ENCODE measurements around the gene YY1. TPM values are rescaled to one million over a fixed set of nuclear protein-coding genes. Genes with fewer than 3 reads are reported as not detected.
"Not testable (repeated sequence)": the region's sequence is repeated elsewhere in the genome, so short reads cannot be mapped to it uniquely, and the experiment has no call there.

The YY1 gene
- total RNA-seq, 1 donor from 2014 or later, result 70.0 TPM

DNA sequence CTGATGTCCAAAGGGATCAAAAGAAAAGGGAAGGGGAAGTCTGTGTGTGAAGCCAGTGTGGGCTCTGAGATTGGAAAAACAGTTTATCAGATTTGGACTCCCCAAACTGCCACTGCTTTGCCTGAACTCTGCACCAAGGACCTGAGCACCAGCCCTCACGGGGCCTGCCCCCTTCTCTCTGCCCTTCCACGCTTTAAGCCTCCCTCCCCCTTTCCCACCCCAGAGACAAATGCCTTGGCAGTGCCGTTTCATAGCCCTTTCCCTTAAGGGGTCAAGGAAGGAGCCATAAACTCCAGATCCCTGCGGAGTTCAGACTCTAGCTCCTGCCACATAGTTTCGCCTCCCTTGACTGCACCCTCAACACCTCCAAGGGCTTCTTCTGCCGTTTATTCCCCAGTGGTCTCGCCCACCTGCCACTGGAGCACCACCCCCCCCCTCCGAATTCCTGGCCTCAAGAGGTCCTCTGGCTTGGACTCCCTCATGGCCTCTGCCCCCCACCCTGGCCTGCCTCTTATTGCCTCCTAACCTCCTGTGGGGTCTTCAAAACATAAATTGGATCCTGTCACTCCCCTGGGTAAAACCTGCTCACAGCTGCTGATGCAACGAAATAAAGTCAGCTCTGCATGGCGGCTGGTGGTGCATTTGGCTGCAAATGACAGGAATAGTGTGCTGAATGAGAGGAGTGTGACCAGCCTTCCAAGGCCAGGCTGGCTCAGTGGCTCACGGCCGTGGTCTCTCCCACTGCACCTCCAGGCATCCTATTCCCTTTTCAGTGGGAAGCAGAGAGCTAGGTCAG, 48.5 kb downstream of the YY1 start:
- no peak overlapping the region for H3K27ac Mint-ChIP-seq (ENCODE audit: unreplicated experiment)
- TF ChIP-seq, protein P1, sequence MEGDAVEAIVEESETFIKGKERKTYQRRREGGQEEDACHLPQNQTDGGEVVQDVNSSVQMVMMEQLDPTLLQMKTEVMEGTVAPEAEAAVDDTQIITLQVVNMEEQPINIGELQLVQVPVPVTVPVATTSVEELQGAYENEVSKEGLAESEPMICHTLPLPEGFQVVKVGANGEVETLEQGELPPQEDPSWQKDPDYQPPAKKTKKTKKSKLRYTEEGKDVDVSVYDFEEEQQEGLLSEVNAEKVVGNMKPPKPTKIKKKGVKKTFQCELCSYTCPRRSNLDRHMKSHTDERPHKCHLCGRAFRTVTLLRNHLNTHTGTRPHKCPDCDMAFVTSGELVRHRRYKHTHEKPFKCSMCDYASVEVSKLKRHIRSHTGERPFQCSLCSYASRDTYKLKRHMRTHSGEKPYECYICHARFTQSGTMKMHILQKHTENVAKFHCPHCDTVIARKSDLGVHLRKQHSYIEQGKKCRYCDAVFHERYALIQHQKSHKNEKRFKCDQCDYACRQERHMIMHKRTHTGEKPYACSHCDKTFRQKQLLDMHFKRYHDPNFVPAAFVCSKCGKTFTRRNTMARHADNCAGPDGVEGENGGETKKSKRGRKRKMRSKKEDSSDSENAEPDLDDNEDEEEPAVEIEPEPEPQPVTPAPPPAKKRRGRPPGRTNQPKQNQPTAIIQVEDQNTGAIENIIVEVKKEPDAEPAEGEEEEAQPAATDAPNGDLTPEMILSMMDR (IDR thresholded peaks at IDR 0.05), result no peak
- H3K4me1 Mint-ChIP-seq (ENCODE audit: low read depth), result peaks cover 22% of the 10 kb centered on the region
- H3K27me3 Mint-ChIP-seq (ENCODE audit: low read depth), result no peaks in the 10 kb centered on the region
- no peaks in the 10 kb centered on the region for H3K9me3 Mint-ChIP-seq (ENCODE audit: low read depth)
- DNase-seq (ENCODE audit: low spot score), result peak; percentile 61
- no peaks in the 10 kb centered on the region for H3K36me3 Mint-ChIP-seq (ENCODE audit: low read depth)
- H3K4me3 Mint-ChIP-seq (ENCODE audit: unreplicated experiment), result no peak overlapping the region

DNA sequence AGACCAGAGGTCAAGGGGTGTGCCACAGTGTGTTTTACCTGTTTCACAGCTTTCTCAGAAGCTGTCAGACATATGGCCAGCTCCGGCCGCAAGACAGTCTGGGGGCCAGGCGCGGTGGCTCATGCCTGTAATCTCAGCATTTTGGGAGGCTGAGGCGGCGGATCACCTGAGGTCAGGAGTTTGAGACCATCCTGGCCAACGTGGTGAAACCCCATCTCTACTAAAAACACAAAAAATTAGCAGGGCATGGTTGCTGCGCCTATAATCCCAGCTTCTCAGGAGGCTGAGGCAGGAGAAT, 49.0 kb downstream of the YY1 start:
- not testable (repeated sequence) for H3K4me3 Mint-ChIP-seq (ENCODE audit: unreplicated experiment); H3K27me3 Mint-ChIP-seq (ENCODE audit: low read depth); H3K36me3 Mint-ChIP-seq (ENCODE audit: low read depth); DNase-seq (ENCODE audit: low spot score); H3K27ac Mint-ChIP-seq (ENCODE audit: unreplicated experiment); H3K9me3 Mint-ChIP-seq (ENCODE audit: low read depth)
- peaks cover 17% of the 10 kb centered on the region for H3K4me1 Mint-ChIP-seq (ENCODE audit: low read depth)

DNA sequence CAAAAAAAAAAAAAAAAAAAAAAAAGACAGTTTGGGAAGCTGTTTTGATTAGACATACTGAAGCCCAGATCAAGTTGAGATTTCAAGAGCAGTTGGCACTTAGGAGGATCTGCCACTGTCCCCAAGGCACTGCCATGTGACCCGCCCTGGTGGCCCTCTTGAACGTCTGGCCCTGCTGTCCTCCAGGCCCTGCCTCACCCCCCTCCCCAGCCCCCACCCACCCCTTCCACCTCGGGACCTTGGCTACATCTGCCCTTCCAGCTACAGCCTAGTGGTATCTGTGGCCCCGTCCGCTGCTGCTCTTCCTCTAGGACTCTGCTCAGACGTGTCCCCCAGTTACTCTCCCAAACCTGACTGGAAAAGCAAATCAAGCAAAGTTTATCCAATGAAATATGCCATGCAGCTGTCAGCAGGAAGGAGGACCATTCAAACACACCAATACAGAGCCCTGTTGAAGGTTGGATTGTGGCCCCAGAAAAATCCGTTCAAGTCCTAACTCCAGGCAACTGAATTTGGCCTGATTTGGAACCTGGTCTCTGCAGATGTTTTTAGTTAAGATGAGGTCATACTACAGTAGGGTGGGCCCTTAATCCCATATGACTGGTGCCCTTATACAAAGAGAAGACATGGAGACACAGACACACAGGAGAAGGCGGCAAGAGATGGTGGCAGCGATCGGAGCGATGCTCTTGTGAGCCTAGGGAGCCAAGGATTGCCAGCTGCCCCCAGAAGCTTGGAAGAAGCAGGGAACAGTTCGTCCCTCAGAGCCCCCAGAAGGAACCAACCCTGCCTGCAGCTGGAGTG, 49.6 kb downstream of the YY1 start:
- Mint-ChIP-seq H3K36me3 (ENCODE audit: low read depth) (peaks cover 2% of the 10 kb centered on the region), H3K4me3 (ENCODE audit: unreplicated experiment) (no peak overlapping the region), H3K27ac (ENCODE audit: unreplicated experiment) (no peak overlapping the region), H3K4me1 (ENCODE audit: low read depth) (peaks cover 15% of the 10 kb centered on the region), H3K27me3 (ENCODE audit: low read depth) (no peaks in the 10 kb centered on the region), H3K9me3 (ENCODE audit: low read depth) (no peaks in the 10 kb centered on the region)
- TF ChIP-seq, protein P1 (IDR thresholded peaks at IDR 0.05), result no peak
- peak; percentile 29 for DNase-seq (ENCODE audit: low spot score)

DNA sequence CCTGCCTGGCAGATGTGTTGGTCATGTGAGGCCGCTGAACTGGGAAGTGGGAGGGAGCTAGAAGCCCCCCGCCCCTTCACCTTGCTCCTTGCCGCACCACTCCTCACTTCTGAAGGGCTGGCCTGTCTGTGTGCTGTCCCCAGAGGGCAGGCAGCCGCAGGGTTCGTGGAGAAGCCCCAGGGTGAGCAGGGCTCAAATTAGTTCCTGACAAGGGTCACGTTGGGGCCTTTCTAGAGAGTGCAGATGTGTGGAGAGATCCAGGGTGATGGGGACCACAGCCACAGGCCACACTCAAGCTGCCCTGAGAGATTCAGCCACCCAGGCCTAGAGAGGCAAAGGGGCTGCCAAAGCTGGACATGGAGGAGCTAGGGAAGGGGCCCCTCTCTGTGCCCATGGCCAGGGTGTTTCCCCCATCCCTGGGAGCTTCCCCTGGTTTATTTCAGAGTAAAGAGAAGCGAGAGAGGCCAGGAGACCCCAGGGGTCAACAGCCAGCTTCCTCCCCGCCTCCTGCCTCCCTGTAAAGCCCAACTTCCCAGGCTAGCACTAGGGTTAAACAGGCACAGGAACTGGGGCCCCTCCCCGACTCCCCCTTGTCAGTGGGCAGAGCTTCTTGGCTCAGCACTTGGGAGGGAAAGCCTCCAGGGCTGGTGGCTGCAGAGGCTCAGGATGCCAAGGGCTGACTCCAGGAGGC, 51.1 kb downstream of the YY1 start:
- TF ChIP-seq, protein P1 (IDR thresholded peaks at IDR 0.05), result no peak
- peak; percentile 59 for DNase-seq (ENCODE audit: low spot score)
- H3K27ac Mint-ChIP-seq (ENCODE audit: unreplicated experiment), result no peak overlapping the region
- no peaks in the 10 kb centered on the region for H3K9me3 Mint-ChIP-seq (ENCODE audit: low read depth)
- H3K4me1 Mint-ChIP-seq (ENCODE audit: low read depth), result peaks cover 15% of the 10 kb centered on the region
- H3K36me3 Mint-ChIP-seq (ENCODE audit: low read depth), result peaks cover 2% of the 10 kb centered on the region
- no peak overlapping the region for H3K4me3 Mint-ChIP-seq (ENCODE audit: unreplicated experiment)
- no peaks in the 10 kb centered on the region for H3K27me3 Mint-ChIP-seq (ENCODE audit: low read depth)

DNA sequence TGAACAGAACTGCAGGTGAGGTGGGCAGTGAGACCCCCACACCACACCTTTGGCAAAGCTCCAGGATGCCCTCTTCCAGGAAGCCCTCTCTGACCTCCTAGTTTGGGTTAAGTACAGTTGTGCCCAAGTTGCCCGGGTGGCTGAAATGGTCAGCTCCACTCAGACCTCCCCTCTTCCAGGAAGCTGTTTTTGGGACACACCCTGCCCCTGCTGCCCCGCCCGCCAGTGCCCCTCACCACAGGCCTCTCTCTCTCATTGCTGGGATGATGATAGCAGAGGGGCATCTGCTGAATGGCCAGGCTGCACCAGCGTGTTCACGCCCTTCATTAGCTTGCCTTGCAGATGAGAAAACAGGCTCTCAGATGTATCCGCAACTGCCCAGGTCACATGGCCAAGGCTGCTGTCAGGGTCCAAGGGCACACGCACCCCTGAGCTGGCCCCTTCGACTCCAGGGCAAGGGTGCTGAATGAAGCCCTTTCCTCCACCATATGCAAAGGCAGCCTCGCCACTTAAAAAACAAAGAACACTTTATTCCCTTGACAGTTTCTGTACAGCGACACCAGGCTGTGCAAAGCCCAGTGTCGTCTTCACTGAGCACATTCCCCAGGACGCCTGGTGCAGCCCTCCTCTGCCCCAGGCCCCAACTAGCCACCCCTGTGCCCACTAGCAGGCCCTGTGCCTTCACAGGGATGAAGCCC, 51.8 kb downstream of the YY1 start:
- H3K27ac Mint-ChIP-seq (ENCODE audit: unreplicated experiment), result no peak overlapping the region
- no peak overlapping the region for H3K4me3 Mint-ChIP-seq (ENCODE audit: unreplicated experiment)
- DNase-seq (ENCODE audit: low spot score), result peak; percentile 57

More for the DNA sequence above, 51.8 kb downstream of the YY1 start:
- TF ChIP-seq, protein P1 (IDR thresholded peaks at IDR 0.05), result no peak
- Mint-ChIP-seq H3K27me3 (ENCODE audit: low read depth) (no peaks in the 10 kb centered on the region), H3K36me3 (ENCODE audit: low read depth) (peaks cover 2% of the 10 kb centered on the region), H3K4me1 (ENCODE audit: low read depth) (peaks cover 15% of the 10 kb centered on the region), H3K9me3 (ENCODE audit: low read depth) (no peaks in the 10 kb centered on the region)

Data from chondrocyte (in vitro differentiated cells).